Measurements from ENCODE around the gene PTPN9.

DNA sequence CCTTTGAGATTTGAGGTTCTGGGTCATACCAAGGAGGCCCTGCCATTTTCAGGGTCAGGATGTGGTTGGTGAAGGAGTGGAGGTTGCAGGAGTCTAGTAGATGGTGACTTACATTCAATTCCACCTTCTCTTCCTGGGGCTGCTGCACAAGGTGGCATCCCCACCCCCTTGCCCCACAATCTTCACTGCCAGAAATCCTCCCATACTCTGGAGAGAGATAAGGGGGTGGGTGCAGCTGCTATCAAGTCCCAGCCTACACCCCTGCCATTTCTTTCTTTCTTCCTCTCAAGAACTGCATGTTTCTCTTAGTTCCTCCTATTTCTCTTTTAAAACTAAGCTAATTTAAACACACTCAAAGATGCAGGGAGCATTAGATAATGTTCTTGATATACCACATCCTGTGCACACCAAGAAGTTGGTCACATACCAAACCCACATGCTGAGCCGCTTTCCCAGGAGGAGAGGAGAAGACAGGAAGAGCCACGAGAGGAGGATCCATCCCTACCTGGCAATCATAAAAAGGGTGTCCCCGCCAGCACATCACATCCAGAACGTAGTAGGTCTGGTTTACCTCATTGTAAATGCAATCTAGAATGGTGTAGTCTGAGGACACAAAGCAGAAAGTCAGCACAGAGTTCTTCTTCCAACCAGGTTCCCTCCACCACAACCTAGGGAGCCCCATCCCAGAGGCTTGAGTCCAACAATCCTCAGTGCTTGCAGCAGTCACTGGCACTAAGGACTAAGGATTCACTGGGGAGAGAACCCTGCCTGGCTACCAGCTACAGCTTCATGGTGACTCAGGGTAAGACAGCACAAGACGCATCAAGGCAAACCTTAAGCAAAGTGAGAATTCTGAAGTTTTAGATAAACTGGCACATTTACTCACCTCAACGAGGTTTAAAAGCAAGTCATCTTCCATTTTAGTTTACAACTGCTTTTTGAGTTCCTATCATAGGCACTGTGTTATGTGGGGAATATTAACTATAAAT is 27.9 kb upstream of the PTPN9 start:
- TF ChIP-seq, protein P1, sequence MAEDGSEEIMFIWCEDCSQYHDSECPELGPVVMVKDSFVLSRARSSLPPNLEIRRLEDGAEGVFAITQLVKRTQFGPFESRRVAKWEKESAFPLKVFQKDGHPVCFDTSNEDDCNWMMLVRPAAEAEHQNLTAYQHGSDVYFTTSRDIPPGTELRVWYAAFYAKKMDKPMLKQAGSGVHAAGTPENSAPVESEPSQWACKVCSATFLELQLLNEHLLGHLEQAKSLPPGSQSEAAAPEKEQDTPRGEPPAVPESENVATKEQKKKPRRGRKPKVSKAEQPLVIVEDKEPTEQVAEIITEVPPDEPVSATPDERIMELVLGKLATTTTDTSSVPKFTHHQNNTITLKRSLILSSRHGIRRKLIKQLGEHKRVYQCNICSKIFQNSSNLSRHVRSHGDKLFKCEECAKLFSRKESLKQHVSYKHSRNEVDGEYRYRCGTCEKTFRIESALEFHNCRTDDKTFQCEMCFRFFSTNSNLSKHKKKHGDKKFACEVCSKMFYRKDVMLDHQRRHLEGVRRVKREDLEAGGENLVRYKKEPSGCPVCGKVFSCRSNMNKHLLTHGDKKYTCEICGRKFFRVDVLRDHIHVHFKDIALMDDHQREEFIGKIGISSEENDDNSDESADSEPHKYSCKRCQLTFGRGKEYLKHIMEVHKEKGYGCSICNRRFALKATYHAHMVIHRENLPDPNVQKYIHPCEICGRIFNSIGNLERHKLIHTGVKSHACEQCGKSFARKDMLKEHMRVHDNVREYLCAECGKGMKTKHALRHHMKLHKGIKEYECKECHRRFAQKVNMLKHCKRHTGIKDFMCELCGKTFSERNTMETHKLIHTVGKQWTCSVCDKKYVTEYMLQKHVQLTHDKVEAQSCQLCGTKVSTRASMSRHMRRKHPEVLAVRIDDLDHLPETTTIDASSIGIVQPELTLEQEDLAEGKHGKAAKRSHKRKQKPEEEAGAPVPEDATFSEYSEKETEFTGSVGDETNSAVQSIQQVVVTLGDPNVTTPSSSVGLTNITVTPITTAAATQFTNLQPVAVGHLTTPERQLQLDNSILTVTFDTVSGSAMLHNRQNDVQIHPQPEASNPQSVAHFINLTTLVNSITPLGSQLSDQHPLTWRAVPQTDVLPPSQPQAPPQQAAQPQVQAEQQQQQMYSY (CRISPR knock-in tag; IDR thresholded peaks at IDR 0.05): no peak
- TF ChIP-seq POLR2AphosphoS2 (IDR thresholded peaks at IDR 0.05; ENCODE audit: low read depth, low read length) (no peak), EZH2 (IDR thresholded peaks at IDR 0.05; ENCODE audit: borderline replicate concordance, control insufficient read depth, low read depth, low read length) (no peak), TAF1 (IDR thresholded peaks at IDR 0.05; ENCODE audit: borderline replicate concordance, low read depth, low read length) (no peak), SMC3 (IDR thresholded peaks at IDR 0.05; ENCODE audit: borderline replicate concordance, low read length) (no peak)
- TF ChIP-seq, protein P2, sequence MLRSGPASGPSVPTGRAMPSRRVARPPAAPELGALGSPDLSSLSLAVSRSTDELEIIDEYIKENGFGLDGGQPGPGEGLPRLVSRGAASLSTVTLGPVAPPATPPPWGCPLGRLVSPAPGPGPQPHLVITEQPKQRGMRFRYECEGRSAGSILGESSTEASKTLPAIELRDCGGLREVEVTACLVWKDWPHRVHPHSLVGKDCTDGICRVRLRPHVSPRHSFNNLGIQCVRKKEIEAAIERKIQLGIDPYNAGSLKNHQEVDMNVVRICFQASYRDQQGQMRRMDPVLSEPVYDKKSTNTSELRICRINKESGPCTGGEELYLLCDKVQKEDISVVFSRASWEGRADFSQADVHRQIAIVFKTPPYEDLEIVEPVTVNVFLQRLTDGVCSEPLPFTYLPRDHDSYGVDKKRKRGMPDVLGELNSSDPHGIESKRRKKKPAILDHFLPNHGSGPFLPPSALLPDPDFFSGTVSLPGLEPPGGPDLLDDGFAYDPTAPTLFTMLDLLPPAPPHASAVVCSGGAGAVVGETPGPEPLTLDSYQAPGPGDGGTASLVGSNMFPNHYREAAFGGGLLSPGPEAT (IDR thresholded peaks at IDR 0.05; ENCODE audit: low read depth): no peak
